DND-41 (cell line): Measurements from ENCODE around the gene EHBP1.

ENCODE experiments used
- ATAC-seq: fragments of 200-7000 bp; cut with Tn5 transposase; 3 replicates; pipeline ENCODE4 v1.9.1; 2021; ENCODE audit warnings: low read depth; ENCODE audit not compliant: insufficient read depth
- DNase-seq: peaks from one replicate; pipeline ENCODE4 v3.0.0-alpha.2; 2020
- H2AFZ ChIP-seq: 2 replicates; pipeline ENCODE4 v1.6.0; 2012; ENCODE audit warnings: low read depth, low read length
- H3K27ac ChIP-seq: 2 replicates; pipeline ENCODE4 v1.5.1; 2012; ENCODE audit warnings: low read length, inconsistent platforms
- H3K27me3 ChIP-seq: fragments of 200-600 bp; sonication (generic); 2 replicates; pipeline ENCODE4 v1.6.0; 2012; ENCODE audit warnings: low read length, mild to moderate bottlenecking, inconsistent platforms; ENCODE audit not compliant: insufficient read depth, poor library complexity
- H3K36me3 ChIP-seq: 2 replicates; pipeline ENCODE4 v1.5.1; 2012; ENCODE audit warnings: low read length, inconsistent platforms; ENCODE audit not compliant: insufficient read depth
- H3K4me1 ChIP-seq: 2 replicates; pipeline ENCODE4 v1.5.1; 2012; ENCODE audit warnings: mild to moderate bottlenecking, low read length; ENCODE audit not compliant: insufficient read depth
- H3K4me2 ChIP-seq: 2 replicates; pipeline ENCODE4 v1.6.0; 2012; ENCODE audit warnings: mild to moderate bottlenecking, moderate library complexity, low read length, inconsistent platforms; ENCODE audit not compliant: insufficient read depth
- H3K4me3 ChIP-seq, 2 experiments: fragments of 200-600 bp in 1 of 2; shearing (Covaris generic) in 1 of 2; 2 replicates each; pipeline ENCODE4 v1.5.1; 2012 to 2016; ENCODE audit warnings: inconsistent platforms in 2 of 2, low read length in 2 of 2, mild to moderate bottlenecking in 2 of 2, low read depth in 1 of 2, moderate library complexity in 1 of 2
- H3K79me2 ChIP-seq: 2 replicates; pipeline ENCODE4 v1.6.0; 2012; ENCODE audit warnings: low read length, inconsistent platforms; ENCODE audit not compliant: insufficient read depth
- H3K9ac ChIP-seq: 2 replicates; pipeline ENCODE4 v1.6.0; 2012; ENCODE audit warnings: low read depth, mild to moderate bottlenecking, inconsistent platforms, low read length, moderate library complexity
- H3K9me3 ChIP-seq: 2 replicates; pipeline ENCODE4 v1.5.1; 2012; ENCODE audit warnings: low read length, moderate library complexity, mild to moderate bottlenecking, inconsistent platforms; ENCODE audit not compliant: insufficient read depth, severe bottlenecking
- H4K20me1 ChIP-seq: 2 replicates; pipeline ENCODE4 v1.6.0; 2012; ENCODE audit warnings: low read length; ENCODE audit not compliant: insufficient read depth
- CTCF ChIP-seq: IDR thresholded peaks from 2 replicates; pipeline ENCODE4 v1.5.1; 2012; ENCODE audit warnings: borderline replicate concordance, low read length, moderate library complexity, mild to moderate bottlenecking; ENCODE audit not compliant: poor library complexity, severe bottlenecking; ENCODE audit errors: extremely low read depth
- EZH2 ChIP-seq: IDR thresholded peaks from 3 replicates; pipeline ENCODE4 v1.6.1; 2012; ENCODE audit warnings: borderline replicate concordance, low read depth, mild to moderate bottlenecking, moderate library complexity, low read length, inconsistent platforms; ENCODE audit not compliant: severe bottlenecking

The EHBP1 gene

GRCh38 chr2:63046552-63046951, 341.0 kb downstream of the EHBP1 start:
- Histone ChIP-seq H3K4me1 (peaks cover 16% of the 10 kb centered on the region), H3K27ac (no peak overlapping the region), H3K36me3 (peaks cover 1% of the 10 kb centered on the region; the same call in 1 of the 2 replicates), H3K9ac (no peak overlapping the region), H3K4me3 (no peak overlapping the region), H3K4me2 (no peak overlapping the region), H3K9me3 (no peaks in the 10 kb centered on the region), H3K27me3 (peaks cover 5% of the 10 kb centered on the region), H3K79me2 (peaks cover 9% of the 10 kb centered on the region), H2AFZ (no peak overlapping the region), H4K20me1 (no peaks in the 10 kb centered on the region)
- ATAC-seq (no peak), DNase-seq (no peak)
- TF ChIP-seq CTCF = no peak

- Histone ChIP-seq H3K9ac (no peak overlapping the region), H3K4me2 (no peak overlapping the region), H3K36me3 (peaks cover 5% of the 10 kb centered on the region; the same call in 1 of the 2 replicates), H3K27me3 (peaks cover 5% of the 10 kb centered on the region), H3K9me3 (no peaks in the 10 kb centered on the region), H2AFZ (no peak overlapping the region), H3K4me1 (peaks cover 20% of the 10 kb centered on the region), H4K20me1 (no peaks in the 10 kb centered on the region), H3K4me3 (no peak overlapping the region), H3K79me2 (peaks cover 12% of the 10 kb centered on the region), H3K27ac (no peak overlapping the region)
- TF ChIP-seq EZH2 (no peak), CTCF (no peak)
- ATAC-seq = no peak
- no peak for DNase-seq
Observed at GRCh38 chr2:63046961-63047320, 341.4 kb downstream of the EHBP1 start.

- ATAC-seq (no peak), DNase-seq (no peak)
- Histone ChIP-seq H3K9me3 (no peaks in the 10 kb centered on the region), H3K4me3 (no peak overlapping the region), H3K27me3 (peaks cover 5% of the 10 kb centered on the region), H3K9ac (no peak overlapping the region), H2AFZ (no peak overlapping the region), H3K4me1 (peaks cover 27% of the 10 kb centered on the region), H3K79me2 (peaks cover 18% of the 10 kb centered on the region), H3K4me2 (no peak overlapping the region), H3K27ac (no peak overlapping the region), H3K36me3 (peaks cover 12% of the 10 kb centered on the region), H4K20me1 (no peaks in the 10 kb centered on the region)
- TF ChIP-seq EZH2 (no peak), CTCF (no peak)
Observed at GRCh38 chr2:63047321-63048279, 342.1 kb downstream of the EHBP1 start.
